Measurements from ENCODE around the gene BARHL1. TPM values are rescaled to one million over a fixed set of nuclear protein-coding genes. Genes with fewer than 3 reads are reported as not detected.

Gene BARHL1
- total RNA-seq, 1 donor from 2014 or later = 2.4 TPM

DNA sequence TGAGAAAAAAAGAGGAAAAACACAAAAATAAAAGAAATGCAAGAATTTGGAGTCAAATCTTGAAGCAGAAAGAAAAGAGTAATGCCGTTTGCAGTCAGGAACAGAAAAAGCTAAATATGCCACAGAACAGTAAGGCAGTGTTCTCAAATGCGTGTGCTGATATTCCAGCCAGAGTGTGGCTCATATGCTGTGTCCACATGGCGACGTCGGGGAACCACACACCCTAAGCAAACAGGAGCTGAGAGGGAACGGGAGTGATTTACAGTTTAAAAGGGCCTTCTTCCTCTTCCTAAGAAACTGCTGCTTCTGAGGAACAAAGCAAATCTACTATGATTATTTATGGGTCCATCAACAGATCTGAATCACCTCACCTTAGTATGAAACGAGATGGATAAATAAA, 44.7 kb downstream of the BARHL1 start:
- TF ChIP-seq, protein P1, sequence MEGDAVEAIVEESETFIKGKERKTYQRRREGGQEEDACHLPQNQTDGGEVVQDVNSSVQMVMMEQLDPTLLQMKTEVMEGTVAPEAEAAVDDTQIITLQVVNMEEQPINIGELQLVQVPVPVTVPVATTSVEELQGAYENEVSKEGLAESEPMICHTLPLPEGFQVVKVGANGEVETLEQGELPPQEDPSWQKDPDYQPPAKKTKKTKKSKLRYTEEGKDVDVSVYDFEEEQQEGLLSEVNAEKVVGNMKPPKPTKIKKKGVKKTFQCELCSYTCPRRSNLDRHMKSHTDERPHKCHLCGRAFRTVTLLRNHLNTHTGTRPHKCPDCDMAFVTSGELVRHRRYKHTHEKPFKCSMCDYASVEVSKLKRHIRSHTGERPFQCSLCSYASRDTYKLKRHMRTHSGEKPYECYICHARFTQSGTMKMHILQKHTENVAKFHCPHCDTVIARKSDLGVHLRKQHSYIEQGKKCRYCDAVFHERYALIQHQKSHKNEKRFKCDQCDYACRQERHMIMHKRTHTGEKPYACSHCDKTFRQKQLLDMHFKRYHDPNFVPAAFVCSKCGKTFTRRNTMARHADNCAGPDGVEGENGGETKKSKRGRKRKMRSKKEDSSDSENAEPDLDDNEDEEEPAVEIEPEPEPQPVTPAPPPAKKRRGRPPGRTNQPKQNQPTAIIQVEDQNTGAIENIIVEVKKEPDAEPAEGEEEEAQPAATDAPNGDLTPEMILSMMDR (IDR thresholded peaks at IDR 0.05; ENCODE audit: unreplicated experiment) = no peak
- Mint-ChIP-seq H3K4me1 (ENCODE audit: unreplicated experiment) (peaks cover 37% of the 10 kb centered on the region), H3K9me3 (ENCODE audit: unreplicated experiment) (no peaks in the 10 kb centered on the region), H3K4me3 (ENCODE audit: unreplicated experiment) (no peak overlapping the region), H3K27ac (ENCODE audit: unreplicated experiment) (no peak overlapping the region), H3K27me3 (ENCODE audit: unreplicated experiment) (peaks cover 2% of the 10 kb centered on the region), H3K36me3 (ENCODE audit: low read depth, unreplicated experiment) (peaks cover 43% of the 10 kb centered on the region)
- no peak for DNase-seq (ENCODE audit: low spot score)

DNA sequence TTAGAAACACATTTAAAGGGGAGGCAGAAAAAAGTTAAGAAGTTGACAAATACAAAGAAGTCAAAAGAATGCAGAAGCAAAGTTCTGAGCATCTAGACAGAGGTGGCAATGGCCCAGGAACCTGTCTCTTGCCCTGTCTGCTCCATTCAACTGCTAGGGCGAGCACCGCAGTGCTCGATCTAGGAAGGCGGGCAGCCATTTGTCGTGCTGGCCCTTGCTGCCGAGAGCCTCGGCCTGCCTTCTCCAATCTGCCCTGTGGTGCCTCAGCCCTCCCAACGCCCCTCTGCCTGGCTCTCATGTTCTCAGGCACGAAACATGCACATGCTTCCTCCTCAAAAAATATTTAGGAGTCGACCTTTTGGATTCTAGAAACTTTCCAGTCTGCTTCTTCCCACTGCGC, 45.2 kb downstream of the BARHL1 start:
- Mint-ChIP-seq H3K36me3 (ENCODE audit: low read depth, unreplicated experiment) (peaks cover 40% of the 10 kb centered on the region), H3K27ac (ENCODE audit: unreplicated experiment) (no peak overlapping the region), H3K9me3 (ENCODE audit: unreplicated experiment) (no peaks in the 10 kb centered on the region), H3K27me3 (ENCODE audit: unreplicated experiment) (peaks cover 2% of the 10 kb centered on the region), H3K4me3 (ENCODE audit: unreplicated experiment) (no peak overlapping the region), H3K4me1 (ENCODE audit: unreplicated experiment) (peaks cover 37% of the 10 kb centered on the region)
- TF ChIP-seq, protein P1 (IDR thresholded peaks at IDR 0.05; ENCODE audit: unreplicated experiment) = no peak
- DNase-seq (ENCODE audit: low spot score) = no peak

DNA sequence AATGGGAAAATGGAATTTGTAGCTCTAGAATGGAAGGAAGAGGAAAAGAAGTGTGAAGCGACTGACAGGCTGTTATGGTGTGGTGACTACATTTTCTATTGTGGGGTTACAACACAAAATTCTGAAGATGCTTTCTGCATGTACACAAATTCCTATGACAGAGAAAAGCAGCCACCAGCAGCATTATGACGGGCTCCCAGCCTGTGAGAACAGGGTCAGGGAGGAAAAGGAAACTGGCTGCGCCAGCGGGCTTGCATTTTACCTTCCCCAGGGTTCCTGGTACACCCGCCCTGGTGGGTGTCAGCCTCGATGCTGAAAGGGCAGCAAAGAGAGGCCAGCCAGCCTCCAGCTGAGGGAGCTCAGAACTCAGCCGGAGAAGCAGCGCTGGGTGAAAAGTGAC, 46.3 kb downstream of the BARHL1 start:
- Mint-ChIP-seq H3K36me3 (ENCODE audit: low read depth, unreplicated experiment) (peaks cover 40% of the 10 kb centered on the region), H3K27me3 (ENCODE audit: unreplicated experiment) (peaks cover 2% of the 10 kb centered on the region), H3K9me3 (ENCODE audit: unreplicated experiment) (no peaks in the 10 kb centered on the region), H3K4me1 (ENCODE audit: unreplicated experiment) (peaks cover 41% of the 10 kb centered on the region), H3K27ac (ENCODE audit: unreplicated experiment) (no peak overlapping the region), H3K4me3 (ENCODE audit: unreplicated experiment) (no peak overlapping the region)
- TF ChIP-seq, protein P1 (IDR thresholded peaks at IDR 0.05; ENCODE audit: unreplicated experiment) = no peak
- peak; percentile 15 for DNase-seq (ENCODE audit: low spot score)

DNA sequence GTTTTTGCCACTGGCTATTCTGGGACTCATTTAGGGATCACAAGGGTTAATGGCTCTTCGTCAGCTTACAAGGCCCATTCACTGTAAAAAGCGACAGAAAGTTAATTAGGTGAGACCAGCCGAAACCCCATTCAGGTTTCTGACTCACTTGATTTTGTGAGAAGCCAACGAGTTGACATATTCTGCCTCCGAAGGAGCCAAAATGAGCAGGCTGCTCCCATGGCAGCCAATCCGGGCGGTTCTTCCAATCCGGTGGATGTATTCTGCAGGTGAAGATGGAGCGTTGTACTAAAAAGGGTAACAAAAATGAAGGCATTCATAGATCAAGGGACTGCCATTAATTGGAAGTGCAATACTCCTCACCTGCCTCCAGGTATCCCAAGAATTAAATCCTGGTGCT, 47.7 kb downstream of the BARHL1 start:
- no peak overlapping the region for H3K4me3 Mint-ChIP-seq (ENCODE audit: unreplicated experiment)
- DNase-seq (ENCODE audit: low spot score) = no peak
- H3K9me3 Mint-ChIP-seq (ENCODE audit: unreplicated experiment) = no peaks in the 10 kb centered on the region
- peaks cover 49% of the 10 kb centered on the region for H3K4me1 Mint-ChIP-seq (ENCODE audit: unreplicated experiment)
- peaks cover 37% of the 10 kb centered on the region for H3K36me3 Mint-ChIP-seq (ENCODE audit: low read depth, unreplicated experiment)
- no peak overlapping the region for H3K27ac Mint-ChIP-seq (ENCODE audit: unreplicated experiment)
- TF ChIP-seq, protein P1 (IDR thresholded peaks at IDR 0.05; ENCODE audit: unreplicated experiment) = no peak
- H3K27me3 Mint-ChIP-seq (ENCODE audit: unreplicated experiment) = peaks cover 2% of the 10 kb centered on the region

DNA sequence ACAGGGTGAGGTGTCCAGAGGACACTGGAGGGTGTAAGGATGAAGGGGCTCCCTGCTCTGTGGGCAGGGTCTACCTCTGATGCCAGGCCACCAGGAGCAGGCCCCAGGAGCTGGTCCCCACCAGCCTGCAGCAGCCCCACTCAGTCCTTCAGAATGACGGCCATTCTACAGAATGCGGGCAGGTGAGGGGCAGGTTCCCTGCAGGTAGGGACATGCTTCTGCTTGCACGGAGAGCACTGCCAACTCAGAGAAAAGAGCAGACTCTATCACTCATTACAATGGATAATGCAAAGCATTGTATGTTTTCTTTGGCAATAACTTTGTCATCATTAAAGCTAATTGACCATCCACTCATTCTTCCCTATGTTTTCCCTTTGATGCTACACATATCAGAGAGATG, 48.4 kb downstream of the BARHL1 start:
- Mint-ChIP-seq H3K4me3 (ENCODE audit: unreplicated experiment) (no peak overlapping the region), H3K9me3 (ENCODE audit: unreplicated experiment) (no peaks in the 10 kb centered on the region), H3K36me3 (ENCODE audit: low read depth, unreplicated experiment) (peaks cover 31% of the 10 kb centered on the region), H3K27ac (ENCODE audit: unreplicated experiment) (no peak overlapping the region), H3K4me1 (ENCODE audit: unreplicated experiment) (peaks cover 46% of the 10 kb centered on the region), H3K27me3 (ENCODE audit: unreplicated experiment) (peaks cover 2% of the 10 kb centered on the region)
- TF ChIP-seq, protein P1 (IDR thresholded peaks at IDR 0.05; ENCODE audit: unreplicated experiment) = no peak
- DNase-seq (ENCODE audit: low spot score) = no peak

Data from endothelial cell (in vitro differentiated cells).